GM10266 (cell line): ENCODE data around the gene CAMKK2.

Source experiments
- DNase-seq: peaks from one replicate; pipeline ENCODE4 v3.0.0; 2012; ENCODE audit errors: extremely low spot score
- TF ChIP-seq, protein P1 (sequence below): IDR thresholded peaks from 2 replicates; pipeline ENCODE4 v1.5.1; 2012; ENCODE audit warnings: mild to moderate bottlenecking, low read depth; ENCODE audit not compliant: control insufficient read depth, insufficient read depth; ENCODE audit errors: missing control alignments

CAMKK2 gene

DNA sequence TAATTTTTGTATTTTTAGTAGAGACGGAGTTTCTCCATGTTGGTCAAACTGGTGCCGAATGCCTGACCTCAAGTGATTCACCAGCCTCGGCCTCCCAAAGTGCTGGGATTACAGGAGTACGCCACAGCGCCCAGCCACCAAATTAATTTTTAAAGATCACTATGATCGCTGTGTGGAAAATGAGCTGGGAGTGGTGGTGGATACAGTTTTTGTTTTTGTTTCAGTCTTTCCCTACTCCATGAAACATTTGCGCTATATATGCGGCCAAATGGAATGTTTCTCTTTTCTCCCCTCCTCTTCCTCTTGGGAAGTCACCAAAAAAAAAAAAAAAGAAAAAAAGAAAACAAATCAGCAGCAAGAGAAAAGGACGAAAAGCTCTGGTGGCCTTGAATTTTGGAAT, 107.4 kb downstream of the CAMKK2 start:
- no peak for DNase-seq
- TF ChIP-seq, protein P1, sequence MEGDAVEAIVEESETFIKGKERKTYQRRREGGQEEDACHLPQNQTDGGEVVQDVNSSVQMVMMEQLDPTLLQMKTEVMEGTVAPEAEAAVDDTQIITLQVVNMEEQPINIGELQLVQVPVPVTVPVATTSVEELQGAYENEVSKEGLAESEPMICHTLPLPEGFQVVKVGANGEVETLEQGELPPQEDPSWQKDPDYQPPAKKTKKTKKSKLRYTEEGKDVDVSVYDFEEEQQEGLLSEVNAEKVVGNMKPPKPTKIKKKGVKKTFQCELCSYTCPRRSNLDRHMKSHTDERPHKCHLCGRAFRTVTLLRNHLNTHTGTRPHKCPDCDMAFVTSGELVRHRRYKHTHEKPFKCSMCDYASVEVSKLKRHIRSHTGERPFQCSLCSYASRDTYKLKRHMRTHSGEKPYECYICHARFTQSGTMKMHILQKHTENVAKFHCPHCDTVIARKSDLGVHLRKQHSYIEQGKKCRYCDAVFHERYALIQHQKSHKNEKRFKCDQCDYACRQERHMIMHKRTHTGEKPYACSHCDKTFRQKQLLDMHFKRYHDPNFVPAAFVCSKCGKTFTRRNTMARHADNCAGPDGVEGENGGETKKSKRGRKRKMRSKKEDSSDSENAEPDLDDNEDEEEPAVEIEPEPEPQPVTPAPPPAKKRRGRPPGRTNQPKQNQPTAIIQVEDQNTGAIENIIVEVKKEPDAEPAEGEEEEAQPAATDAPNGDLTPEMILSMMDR, result no peak

GRCh38 chr12:121188227-121188626, 108.3 kb downstream of the CAMKK2 start:
- DNase-seq, result no peak
- TF ChIP-seq, protein P1, result no peak
